ENCODE measurements around the gene GTF2IRD1.

DNA sequence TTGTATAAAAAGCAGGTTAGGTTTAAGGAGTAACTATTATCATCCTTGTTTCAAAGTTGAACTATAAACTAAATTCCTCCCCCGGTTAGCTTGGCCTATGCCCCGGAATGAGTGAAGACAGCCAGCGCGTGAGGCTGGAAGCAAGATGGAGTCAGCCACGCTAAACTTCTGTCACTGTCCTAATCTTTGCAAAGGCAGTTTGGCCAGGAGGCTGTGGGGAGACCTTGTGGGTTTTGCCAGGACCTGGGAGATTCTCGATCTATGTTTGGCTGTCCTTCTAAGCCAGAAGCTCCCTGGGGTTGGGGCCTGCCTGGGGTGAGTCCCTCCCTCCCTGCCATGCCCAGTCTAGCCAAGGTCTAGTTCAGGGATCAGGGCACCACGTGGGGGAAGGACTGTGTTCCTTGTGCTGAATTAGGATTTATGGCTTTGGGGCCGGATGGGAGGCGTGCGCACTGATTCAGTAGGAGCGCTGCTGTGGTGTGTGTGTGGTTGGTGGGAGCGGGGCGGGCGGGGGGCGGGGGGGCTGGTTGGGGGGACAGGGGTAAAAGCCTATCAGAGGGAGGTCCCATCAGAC is 871 bp upstream of the GTF2IRD1 start:
- TF ChIP-seq POLR2A (IDR thresholded peaks at IDR 0.05; ENCODE audit: low read depth, low read length) (no peak), POLR2AphosphoS5 (IDR thresholded peaks at IDR 0.05; ENCODE audit: low read depth, low read length) (no peak), TAF1 (IDR thresholded peaks at IDR 0.05; ENCODE audit: low read depth, low read length) (no peak)

Measured in GM12891 (cell line).